Loucy (cell line): ENCODE measurements around the gene AUP1.

ENCODE experiments used
- H2AFZ ChIP-seq: fragments of 200-600 bp; sonication (generic); 2 replicates; pipeline ENCODE4 v1.6.0; 2016; ENCODE audit warnings: antibody characterized with exemption, mild to moderate bottlenecking, low read length, moderate library complexity
- H3F3A ChIP-seq: fragments of 200-600 bp; 2 replicates; pipeline ENCODE4 v1.6.0; 2016; ENCODE audit warnings: antibody characterized with exemption, low read depth, mild to moderate bottlenecking
- H3K27me3 ChIP-seq: fragments of 200-600 bp; sonication (generic); 2 replicates; pipeline ENCODE4 v1.6.1; 2014; ENCODE audit warnings: low read length, mild to moderate bottlenecking; ENCODE audit not compliant: insufficient read depth, poor library complexity, severe bottlenecking
- H3K36me3 ChIP-seq: fragments of 200-600 bp; sonication (generic); 2 replicates; pipeline ENCODE4 v1.6.1; 2016; ENCODE audit warnings: low read length; ENCODE audit not compliant: insufficient read depth
- H3K4me1 ChIP-seq: fragments of 200-600 bp; sonication (generic); 2 replicates; pipeline ENCODE4 v1.5.1; 2014; ENCODE audit warnings: low read length, mild to moderate bottlenecking; ENCODE audit not compliant: insufficient read depth, poor library complexity, severe bottlenecking
- H3K4me2 ChIP-seq: fragments of 200-600 bp; sonication (generic); 2 replicates; pipeline ENCODE4 v1.6.0; 2014; ENCODE audit warnings: antibody characterized with exemption, low read length, low read depth, mild to moderate bottlenecking; ENCODE audit not compliant: poor library complexity, severe bottlenecking
- H3K4me3 ChIP-seq: fragments of 200-600 bp; sonication (generic); 2 replicates; pipeline ENCODE4 v1.5.1; 2014; ENCODE audit warnings: low read length, mild to moderate bottlenecking, mixed read lengths; ENCODE audit not compliant: poor library complexity, severe bottlenecking
- H3K79me2 ChIP-seq: fragments of 200-600 bp; sonication (generic); 2 replicates; pipeline ENCODE4 v1.6.1; 2014; ENCODE audit warnings: low read length; ENCODE audit not compliant: insufficient read depth
- H3K9ac ChIP-seq: fragments of 200-600 bp; sonication (generic); 2 replicates; pipeline ENCODE4 v1.6.0; 2014; ENCODE audit warnings: mild to moderate bottlenecking, low read depth, low read length, moderate library complexity; ENCODE audit not compliant: poor library complexity, severe bottlenecking
- H3K9me2 ChIP-seq: fragments of 200-600 bp; sonication (generic); replicated peaks from 2 replicates; pipeline ENCODE4 v1.6.1; 2016; ENCODE audit warnings: low read depth, low read length, mixed read lengths
- H3K9me3 ChIP-seq: fragments of 200-600 bp; sonication (generic); 2 replicates; pipeline ENCODE4 v1.6.1; 2014; ENCODE audit warnings: mild to moderate bottlenecking, antibody characterized with exemption, low read length, low read depth; ENCODE audit not compliant: insufficient read depth
- H4K20me1 ChIP-seq: fragments of 200-600 bp; sonication (generic); 2 replicates; pipeline ENCODE4 v1.6.0; 2014; ENCODE audit warnings: antibody characterized with exemption, low read length, mild to moderate bottlenecking; ENCODE audit not compliant: insufficient read depth, poor library complexity, severe bottlenecking
- EZH2phosphoT487 ChIP-seq: fragments of 200-600 bp; IDR thresholded peaks from 2 replicates; pipeline ENCODE4 v1.6.1; 2018; ENCODE audit warnings: antibody characterized with exemption, mild to moderate bottlenecking, moderate library complexity, borderline replicate concordance
- TF ChIP-seq, protein P1 (sequence below): fragments of 200-600 bp; sonication (generic); conservative IDR thresholded peaks from 2 replicates; pipeline ENCODE4 v1.5.1; 2014; ENCODE audit warnings: mild to moderate bottlenecking, antibody characterized with exemption, low read length

AUP1 gene

DNA sequence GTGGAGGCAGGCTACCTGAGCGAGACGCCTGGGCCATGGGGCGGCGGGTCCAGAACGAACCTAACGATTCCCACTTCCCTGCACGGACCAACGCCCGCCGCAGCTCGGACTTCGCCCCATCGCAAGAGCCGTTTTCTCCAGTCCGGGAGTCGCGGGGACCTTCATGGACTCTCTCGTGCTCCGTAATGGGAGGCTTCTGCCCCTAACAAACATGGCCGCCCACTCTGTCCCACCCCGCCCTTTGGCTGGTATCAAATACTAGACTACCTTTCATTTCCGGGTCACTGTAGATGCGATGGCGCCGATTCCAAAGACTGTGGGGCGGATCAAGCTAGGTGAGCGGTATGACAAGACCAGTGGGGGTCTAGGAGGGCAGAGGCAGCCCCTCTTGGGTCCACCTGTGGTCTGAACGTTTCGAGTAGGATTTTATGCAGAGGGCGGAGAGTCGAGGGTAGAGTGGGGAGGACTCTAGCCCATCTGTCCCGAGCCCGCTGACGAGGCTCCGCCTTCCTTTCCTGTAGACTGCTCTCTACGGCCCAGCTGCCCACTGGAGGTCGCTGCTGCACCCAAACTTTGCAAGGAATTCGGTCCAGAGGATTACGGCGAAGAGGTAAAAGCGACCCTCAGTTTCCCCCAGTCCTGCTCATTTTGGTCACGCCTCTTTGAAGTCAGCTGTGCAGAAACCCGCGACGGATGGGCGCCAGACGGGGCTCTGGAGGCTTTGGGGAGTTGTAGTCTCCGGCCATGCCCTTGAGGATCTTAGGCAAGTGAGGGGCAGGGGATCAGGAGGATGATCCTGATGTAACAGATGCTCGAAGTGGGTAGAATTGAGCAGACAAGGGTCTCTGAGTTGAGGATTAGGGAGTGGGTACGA is 46.5 kb downstream of the AUP1 start, which contains the start of the genes CCDC142 and TTC31:
CCDC142 (minus strand) TSS at position 198 of the 874 bp plus-strand sequence; CDS start at position 37, 161 bp downstream.
TTC31 (plus strand) TSS at position 281 of the 874 bp plus-strand sequence; CDS start at position 296, 15 bp downstream.
- Histone ChIP-seq H3K9ac (peak within 1 kb of the TSS; percentile 80), H3K9me3 (no peaks in the 10 kb centered on the region), H3K36me3 (no peaks in the 10 kb centered on the region), H3F3A (no peaks in the 10 kb centered on the region), H2AFZ (peak within 1 kb of the TSS; percentile 82), H3K27me3 (no peaks in the 10 kb centered on the region), H3K79me2 (peaks cover 53% of the 10 kb centered on the region), H3K4me2 (peak within 1 kb of the TSS; percentile 93), H4K20me1 (peaks cover 9% of the 10 kb centered on the region), H3K9me2 (no peaks in the 10 kb centered on the region), H3K4me3 (peak within 1 kb of the TSS; percentile 79), H3K4me1 (peaks cover 29% of the 10 kb centered on the region)
- no peak for TF ChIP-seq EZH2phosphoT487
- TF ChIP-seq, protein P1, sequence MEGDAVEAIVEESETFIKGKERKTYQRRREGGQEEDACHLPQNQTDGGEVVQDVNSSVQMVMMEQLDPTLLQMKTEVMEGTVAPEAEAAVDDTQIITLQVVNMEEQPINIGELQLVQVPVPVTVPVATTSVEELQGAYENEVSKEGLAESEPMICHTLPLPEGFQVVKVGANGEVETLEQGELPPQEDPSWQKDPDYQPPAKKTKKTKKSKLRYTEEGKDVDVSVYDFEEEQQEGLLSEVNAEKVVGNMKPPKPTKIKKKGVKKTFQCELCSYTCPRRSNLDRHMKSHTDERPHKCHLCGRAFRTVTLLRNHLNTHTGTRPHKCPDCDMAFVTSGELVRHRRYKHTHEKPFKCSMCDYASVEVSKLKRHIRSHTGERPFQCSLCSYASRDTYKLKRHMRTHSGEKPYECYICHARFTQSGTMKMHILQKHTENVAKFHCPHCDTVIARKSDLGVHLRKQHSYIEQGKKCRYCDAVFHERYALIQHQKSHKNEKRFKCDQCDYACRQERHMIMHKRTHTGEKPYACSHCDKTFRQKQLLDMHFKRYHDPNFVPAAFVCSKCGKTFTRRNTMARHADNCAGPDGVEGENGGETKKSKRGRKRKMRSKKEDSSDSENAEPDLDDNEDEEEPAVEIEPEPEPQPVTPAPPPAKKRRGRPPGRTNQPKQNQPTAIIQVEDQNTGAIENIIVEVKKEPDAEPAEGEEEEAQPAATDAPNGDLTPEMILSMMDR: peak; percentile 93

DNA sequence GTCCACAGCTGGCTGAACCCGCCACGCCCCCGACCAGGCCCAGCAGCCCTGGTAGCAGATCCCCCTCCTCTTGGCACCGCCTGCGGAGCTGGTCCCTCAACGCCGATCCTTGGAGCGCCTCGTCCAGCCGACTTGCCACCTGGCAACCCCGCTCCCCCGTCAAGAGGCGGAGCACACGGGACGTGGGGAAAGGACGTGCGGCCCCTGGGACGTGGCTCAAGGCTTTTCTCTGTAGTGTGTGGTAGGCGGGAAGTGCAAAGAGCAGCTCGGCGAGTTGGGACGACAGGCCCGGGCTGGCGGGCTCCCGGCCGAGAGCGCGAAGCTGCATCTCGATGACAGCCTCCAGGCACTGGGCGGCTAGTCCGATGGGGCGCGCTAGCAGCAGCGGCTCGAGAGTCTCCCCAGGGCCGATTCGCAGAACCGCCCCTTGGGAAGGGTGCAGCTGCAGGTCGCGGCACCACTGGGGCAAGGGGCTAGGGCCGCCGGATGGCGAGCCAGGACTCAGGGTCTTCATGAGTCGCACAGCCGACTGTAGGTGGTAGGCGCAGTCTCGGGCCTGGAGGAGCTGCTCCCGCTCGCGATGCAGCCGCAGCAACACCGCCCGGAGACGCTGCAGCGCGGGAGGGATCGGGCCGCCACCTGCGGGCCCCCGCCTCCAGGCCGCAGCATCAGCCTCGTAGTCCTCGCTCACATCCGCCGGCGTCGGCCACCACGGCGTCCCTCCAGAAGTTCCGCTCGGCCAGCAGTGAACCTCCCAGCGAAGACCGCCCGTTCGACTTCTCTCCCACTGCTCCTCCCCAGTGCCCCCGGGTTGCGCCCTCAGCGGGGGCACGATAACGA is 47.3 kb downstream of the AUP1 start:
- H3K79me2 ChIP-seq: peaks cover 53% of the 10 kb centered on the region

DNA sequence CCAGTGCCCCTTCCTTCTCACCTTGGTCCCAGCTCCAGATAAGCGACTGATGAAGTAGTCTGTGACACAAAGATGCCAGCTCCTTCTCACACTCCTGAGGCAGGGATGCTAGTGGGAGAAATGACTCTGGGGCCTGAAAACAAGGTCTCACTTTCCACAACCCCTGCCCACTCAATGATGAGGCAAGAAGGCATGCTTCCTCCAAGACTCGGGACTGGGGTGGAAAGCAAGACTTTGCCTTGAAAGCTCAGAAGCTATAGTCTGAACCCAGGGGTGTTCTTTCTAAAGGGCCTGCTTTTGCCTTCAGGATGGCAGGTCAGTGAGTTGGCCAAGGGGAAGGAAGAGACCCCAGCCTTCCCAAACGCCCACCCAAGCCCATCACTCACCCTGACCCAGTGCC is 48.1 kb downstream of the AUP1 start:
- H3K27me3 ChIP-seq: no peaks in the 10 kb centered on the region
- H3K79me2 ChIP-seq: peaks cover 53% of the 10 kb centered on the region
- H3K9me2 ChIP-seq: no peaks in the 10 kb centered on the region
- no peaks in the 10 kb centered on the region for H3K9me3 ChIP-seq
- no peaks in the 10 kb centered on the region for H3F3A ChIP-seq
- peak overlapping the region; percentile 80 for H3K9ac ChIP-seq
- no peak overlapping the region for H2AFZ ChIP-seq
- H3K4me1 ChIP-seq: peaks cover 29% of the 10 kb centered on the region
- H3K36me3 ChIP-seq: no peaks in the 10 kb centered on the region
- peak overlapping the region; percentile 93 for H3K4me2 ChIP-seq
- peaks cover 9% of the 10 kb centered on the region for H4K20me1 ChIP-seq
- TF ChIP-seq, protein P1: no peak
- TF ChIP-seq EZH2phosphoT487: no peak
- peak overlapping the region; percentile 79 for H3K4me3 ChIP-seq

More for the DNA sequence above, 47.3 kb downstream of the AUP1 start:
- no peaks in the 10 kb centered on the region for H3K36me3 ChIP-seq
- H3K9me3 ChIP-seq: no peaks in the 10 kb centered on the region
- H4K20me1 ChIP-seq: peaks cover 9% of the 10 kb centered on the region
- H3K4me1 ChIP-seq: peaks cover 29% of the 10 kb centered on the region
- H3F3A ChIP-seq: no peaks in the 10 kb centered on the region
- peak overlapping the region; percentile 79 for H3K4me3 ChIP-seq
- H3K9me2 ChIP-seq: no peaks in the 10 kb centered on the region
- H2AFZ ChIP-seq: peak overlapping the region; percentile 82
- no peak for TF ChIP-seq EZH2phosphoT487
- TF ChIP-seq, protein P1: no peak
- H3K27me3 ChIP-seq: no peaks in the 10 kb centered on the region
- H3K9ac ChIP-seq: peak overlapping the region; percentile 80
- H3K4me2 ChIP-seq: peak overlapping the region; percentile 93
